HEK293 (cell line): Measurements from ENCODE around the gene LMBRD2.

Experiments used
- CTCF ChIA-PET: fragments of 350-600 bp; formaldehyde crosslinking; extraction: SDS; loops from one replicate; lab custom pipeline; 2021; ENCODE audit warnings: antibody characterized with exemption; lab: Yijun Ruan, JAX
- POLR2A ChIA-PET: fragments of 300-600 bp; formaldehyde crosslinking; extraction: SDS; loops from one replicate; lab custom pipeline; 2020; ENCODE audit warnings: antibody characterized with exemption, inconsistent platforms; lab: Yijun Ruan, JAX
- H3K27ac ChIP-seq: fragments of 200-500 bp; sonication (Bioruptor generic); 2 replicates; pipeline ENCODE4 v1.5.1; 2014; ENCODE audit warnings: low read depth, low read length, control low read depth, inconsistent platforms; ENCODE audit errors: extremely low read depth
- H3K36me3 ChIP-seq, 2 experiments: fragments of 200-500 bp in 1 of 2; sonication (Bioruptor generic) in 1 of 2; 1 replicate in 1 of 2; 2 replicates in 1 of 2; pipeline ENCODE4 v1.5.1; 2014 to 2017; ENCODE audit warnings: inconsistent platforms in 2 of 2, low read length in 2 of 2; ENCODE audit not compliant: control insufficient read depth in 2 of 2, insufficient read depth in 1 of 2
- H3K4me1 ChIP-seq: fragments of 200-500 bp; sonication (Bioruptor generic); 2 replicates; pipeline ENCODE4 v1.5.1; 2014; ENCODE audit warnings: mild to moderate bottlenecking, low read length, inconsistent platforms; ENCODE audit not compliant: control insufficient read depth, insufficient read depth
- H3K4me3 ChIP-seq: 2 replicates; pipeline ENCODE4 v1.5.1; 2011; ENCODE audit warnings: low read depth, mild to moderate bottlenecking, control low read depth, low read length, moderate library complexity
- H3K9me3 ChIP-seq: fragments of 200-500 bp; sonication (Bioruptor generic); 2 replicates; pipeline ENCODE4 v1.5.1; 2014; ENCODE audit warnings: low read depth, low read length, inconsistent platforms; ENCODE audit not compliant: control insufficient read depth, insufficient read depth
- BCL11B ChIP-seq: fragments of 450-650 bp; formaldehyde crosslinking; IDR thresholded peaks from 2 replicates; pipeline ENCODE4 v1.5.1; 2016; ENCODE audit warnings: low read depth, missing biosample characterization, missing genetic modification characterization
- FEZF1 ChIP-seq: fragments of 450-650 bp; formaldehyde crosslinking; IDR thresholded peaks from 2 replicates; pipeline ENCODE4 v1.5.1; 2016; ENCODE audit warnings: missing biosample characterization, missing genetic modification characterization
- KLF10 ChIP-seq: fragments of 450-650 bp; IDR thresholded peaks from 2 replicates; pipeline ENCODE4 v1.5.1; 2018; ENCODE audit warnings: missing biosample characterization, mild to moderate bottlenecking, missing genetic modification characterization
- KLF9 ChIP-seq: fragments of 450-650 bp; formaldehyde crosslinking; IDR thresholded peaks from 2 replicates; pipeline ENCODE4 v1.5.1; 2016; ENCODE audit warnings: missing biosample characterization, missing genetic modification characterization, low read depth
- MYNN ChIP-seq: fragments of 450-650 bp; formaldehyde crosslinking; IDR thresholded peaks from 2 replicates; pipeline ENCODE4 v1.5.1; 2016; ENCODE audit warnings: missing biosample characterization, missing genetic modification characterization, borderline replicate concordance
- PRDM1 ChIP-seq: fragments of 450-650 bp; formaldehyde crosslinking; IDR thresholded peaks from 2 replicates; pipeline ENCODE4; 2016; ENCODE audit warnings: missing biosample characterization, missing genetic modification characterization
- SCRT1 ChIP-seq: fragments of 450-650 bp; formaldehyde crosslinking; IDR thresholded peaks from 2 replicates; pipeline ENCODE4 v1.5.1; 2016; ENCODE audit warnings: missing biosample characterization, missing genetic modification characterization, borderline replicate concordance
- TCF7L2 ChIP-seq: IDR thresholded peaks from 2 replicates; pipeline ENCODE4 v1.6.1; 2011; ENCODE audit warnings: low read depth, mild to moderate bottlenecking, inconsistent platforms, low read length, moderate library complexity, borderline replicate concordance
- TRIM28 ChIP-seq: IDR thresholded peaks from 2 replicates; pipeline ENCODE4 v1.6.1; 2011; ENCODE audit warnings: low read length, control low read depth, borderline replicate concordance
- YY2 ChIP-seq: fragments of 450-650 bp; formaldehyde crosslinking; IDR thresholded peaks from 2 replicates; pipeline ENCODE4 v1.5.1; 2016; ENCODE audit warnings: missing biosample characterization, missing genetic modification characterization
- ZBTB48 ChIP-seq: fragments of 450-650 bp; formaldehyde crosslinking; IDR thresholded peaks from 2 replicates; pipeline ENCODE4 v1.5.1; 2016; ENCODE audit warnings: missing biosample characterization, missing genetic modification characterization
- ZFP3 ChIP-seq: fragments of 450-650 bp; formaldehyde crosslinking; IDR thresholded peaks from 2 replicates; pipeline ENCODE4 v1.5.1; 2016; ENCODE audit warnings: low read depth, missing biosample characterization, missing genetic modification characterization
- ZNF121 ChIP-seq: fragments of 450-650 bp; formaldehyde crosslinking; IDR thresholded peaks from 2 replicates; pipeline ENCODE4 v1.5.1; 2016; ENCODE audit warnings: missing biosample characterization, missing genetic modification characterization
- ZNF155 ChIP-seq: fragments of 450-650 bp; formaldehyde crosslinking; IDR thresholded peaks from 2 replicates; pipeline ENCODE4 v1.5.1; 2016; ENCODE audit warnings: missing biosample characterization, missing genetic modification characterization
- ZNF16 ChIP-seq: fragments of 450-650 bp; formaldehyde crosslinking; IDR thresholded peaks from 2 replicates; pipeline ENCODE4 v1.5.1; 2016; ENCODE audit warnings: low read depth, missing biosample characterization, missing genetic modification characterization
- ZNF184 ChIP-seq: fragments of 450-650 bp; IDR thresholded peaks from 2 replicates; pipeline ENCODE4 v1.5.1; 2018; ENCODE audit warnings: missing biosample characterization, mild to moderate bottlenecking, missing genetic modification characterization
- ZNF19 ChIP-seq: fragments of 450-650 bp; formaldehyde crosslinking; IDR thresholded peaks from 2 replicates; pipeline ENCODE4; 2016; ENCODE audit warnings: missing biosample characterization, missing genetic modification characterization, low read depth
- ZNF239 ChIP-seq: fragments of 450-650 bp; formaldehyde crosslinking; IDR thresholded peaks from 2 replicates; pipeline ENCODE4 v1.5.1; 2016; ENCODE audit warnings: missing biosample characterization, missing genetic modification characterization
- ZNF274 ChIP-seq, 2 experiments: fragments of 200-500 bp in 1 of 2; fragments of 450-650 bp in 1 of 2; sonication (Bioruptor generic) in 1 of 2; formaldehyde crosslinking in 1 of 2; IDR thresholded peaks; 2 replicates each; pipeline versions ENCODE4 v1.5.1 to v1.6.1; 2014 to 2016; ENCODE audit warnings: borderline replicate concordance in 1 of 2, inconsistent platforms in 1 of 2, low read length in 1 of 2, missing biosample characterization in 1 of 2, missing genetic modification characterization in 1 of 2
- ZNF416 ChIP-seq: fragments of 450-650 bp; formaldehyde crosslinking; IDR thresholded peaks from 2 replicates; pipeline ENCODE4 v1.5.1; 2016; ENCODE audit warnings: missing biosample characterization, missing genetic modification characterization
- ZNF501 ChIP-seq: fragments of 450-650 bp; formaldehyde crosslinking; IDR thresholded peaks from 2 replicates; pipeline ENCODE4 v1.5.1; 2016; ENCODE audit warnings: missing biosample characterization, missing genetic modification characterization
- ZNF514 ChIP-seq: fragments of 450-650 bp; formaldehyde crosslinking; IDR thresholded peaks from 2 replicates; pipeline ENCODE4 v1.5.1; 2016; ENCODE audit warnings: missing biosample characterization, missing genetic modification characterization
- ZNF529 ChIP-seq: fragments of 450-650 bp; formaldehyde crosslinking; IDR thresholded peaks from 2 replicates; pipeline ENCODE4 v1.5.1; 2017; ENCODE audit warnings: missing genetic modification characterization, missing biosample characterization; ENCODE audit not compliant: insufficient replicate concordance
- ZNF571 ChIP-seq: fragments of 450-650 bp; formaldehyde crosslinking; IDR thresholded peaks from 2 replicates; pipeline ENCODE4 v1.5.0; 2017; ENCODE audit warnings: missing biosample characterization, missing genetic modification characterization
- ZNF76 ChIP-seq: fragments of 450-650 bp; formaldehyde crosslinking; IDR thresholded peaks from 2 replicates; pipeline ENCODE4; 2016; ENCODE audit warnings: low read depth, missing biosample characterization, missing genetic modification characterization, borderline replicate concordance
- TF ChIP-seq, protein P1 (sequence below): fragments of 450-650 bp; IDR thresholded peaks from 2 replicates; pipeline ENCODE4 v1.5.1; 2018; ENCODE audit warnings: missing biosample characterization, mild to moderate bottlenecking, missing genetic modification characterization
- TF ChIP-seq, protein P2 (sequence below): fragments of 450-650 bp; formaldehyde crosslinking; IDR thresholded peaks from 2 replicates; pipeline ENCODE4 v1.5.1; 2016; ENCODE audit warnings: missing biosample characterization, missing genetic modification characterization

The LMBRD2 gene

DNA sequence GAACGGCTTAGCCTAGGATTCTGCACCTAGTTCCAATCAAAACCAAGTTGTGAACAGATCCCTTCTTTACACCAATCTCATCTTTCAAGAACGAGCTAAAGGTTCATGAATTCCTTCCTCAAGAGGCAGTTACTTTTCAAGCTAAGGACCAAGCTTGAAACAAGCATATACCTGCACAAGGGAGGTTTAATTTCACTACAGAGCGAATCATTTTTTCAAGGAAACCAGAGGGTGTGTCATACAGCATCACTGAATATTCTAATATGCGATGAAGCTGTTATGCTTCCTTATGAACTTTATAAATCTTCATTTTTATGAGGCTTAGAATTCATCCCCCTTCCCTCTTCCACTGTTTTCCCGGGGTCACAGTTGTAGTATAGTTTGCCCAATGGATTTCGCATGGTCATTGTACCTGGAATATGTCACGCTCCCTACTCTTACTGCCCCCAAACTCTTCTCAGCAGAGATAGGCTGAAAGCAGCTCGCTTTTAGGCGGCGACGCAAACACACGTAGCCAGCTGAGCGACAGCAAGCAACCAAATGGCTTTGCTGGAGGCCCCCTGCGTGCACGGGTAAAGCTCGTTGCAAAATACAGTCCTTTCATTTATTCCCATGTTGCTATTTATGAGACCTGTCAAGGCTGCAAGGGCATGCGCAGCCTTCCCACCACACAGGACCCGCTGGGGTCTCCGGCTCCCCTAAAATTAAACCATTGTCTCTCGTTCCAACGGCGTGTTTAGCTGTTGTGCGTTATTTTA is 832 bp downstream of the LMBRD2 start (continued):
- TF ChIP-seq, protein P1, sequence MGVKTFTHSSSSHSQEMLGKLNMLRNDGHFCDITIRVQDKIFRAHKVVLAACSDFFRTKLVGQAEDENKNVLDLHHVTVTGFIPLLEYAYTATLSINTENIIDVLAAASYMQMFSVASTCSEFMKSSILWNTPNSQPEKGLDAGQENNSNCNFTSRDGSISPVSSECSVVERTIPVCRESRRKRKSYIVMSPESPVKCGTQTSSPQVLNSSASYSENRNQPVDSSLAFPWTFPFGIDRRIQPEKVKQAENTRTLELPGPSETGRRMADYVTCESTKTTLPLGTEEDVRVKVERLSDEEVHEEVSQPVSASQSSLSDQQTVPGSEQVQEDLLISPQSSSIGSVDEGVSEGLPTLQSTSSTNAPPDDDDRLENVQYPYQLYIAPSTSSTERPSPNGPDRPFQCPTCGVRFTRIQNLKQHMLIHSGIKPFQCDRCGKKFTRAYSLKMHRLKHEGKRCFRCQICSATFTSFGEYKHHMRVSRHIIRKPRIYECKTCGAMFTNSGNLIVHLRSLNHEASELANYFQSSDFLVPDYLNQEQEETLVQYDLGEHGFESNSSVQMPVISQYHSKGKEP, result peak; percentile 43; the same call in 1 of the 2 replicates
- TF ChIP-seq KLF10 (tag by site-specific recombination) (0 out of 2 replicates have a peak, but pooled peaks have one; percentile 50), ZBTB48 (tag by site-specific recombination) (peak; percentile 91), ZFP3 (tag by site-specific recombination) (no peak), FEZF1 (tag by site-specific recombination) (0 out of 2 replicates have a peak, but pooled peaks have one; percentile 21), ZNF501 (tag by site-specific recombination) (no peak), TCF7L2 (no peak), ZNF239 (tag by site-specific recombination) (no peak), ZNF76 (tag by site-specific recombination) (peak; percentile 28; the same call in 1 of the 2 replicates)

DNA sequence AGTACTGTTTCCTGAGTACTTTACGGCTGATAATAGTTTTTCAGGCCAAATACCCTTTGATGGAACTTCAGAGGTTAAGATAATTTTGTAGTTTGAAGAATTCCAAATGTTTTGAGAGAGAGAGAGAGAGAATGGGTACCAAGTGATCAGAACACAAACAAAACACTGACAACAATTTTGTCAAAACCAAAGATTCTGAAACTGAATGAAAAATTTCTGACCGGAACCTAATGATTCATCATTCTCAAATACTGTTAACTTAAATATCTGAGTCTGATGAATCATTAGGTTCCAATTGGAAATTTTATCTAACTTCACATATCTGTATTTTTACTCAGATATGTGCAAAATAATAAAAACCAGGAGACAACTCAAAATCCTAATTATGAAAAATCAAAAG is 4.0 kb downstream of the LMBRD2 start:
- TF ChIP-seq PRDM1 (tag by site-specific recombination) (no peak), BCL11B (tag by site-specific recombination) (no peak), ZNF274 (IDR thresholded peaks at IDR 0.05; ENCODE audit: low read length) (no peak), ZNF274 (tag by site-specific recombination; IDR thresholded peaks at IDR 0.05; ENCODE audit: borderline replicate concordance) (no peak)
- POLR2A ChIA-PET, result no interaction called here
- H3K36me3 ChIP-seq, result peaks cover 1 to 6% of the 10 kb centered on the region in 2 experiments; a peak in 2 of 3 replicates
- H3K27ac ChIP-seq, result no peak overlapping the region
- CTCF ChIA-PET, result interaction anchor here (0.6 kb wide), 1 partner anchor 202 kb away, joined by 3 read pairs; no protein-coding TSS in a partner anchor
- H3K9me3 ChIP-seq, result no peaks in the 10 kb centered on the region
- H3K4me3 ChIP-seq, result no peak overlapping the region
- H3K4me1 ChIP-seq, result peaks cover 8% of the 10 kb centered on the region; the same call in 1 of the 2 replicates

DNA sequence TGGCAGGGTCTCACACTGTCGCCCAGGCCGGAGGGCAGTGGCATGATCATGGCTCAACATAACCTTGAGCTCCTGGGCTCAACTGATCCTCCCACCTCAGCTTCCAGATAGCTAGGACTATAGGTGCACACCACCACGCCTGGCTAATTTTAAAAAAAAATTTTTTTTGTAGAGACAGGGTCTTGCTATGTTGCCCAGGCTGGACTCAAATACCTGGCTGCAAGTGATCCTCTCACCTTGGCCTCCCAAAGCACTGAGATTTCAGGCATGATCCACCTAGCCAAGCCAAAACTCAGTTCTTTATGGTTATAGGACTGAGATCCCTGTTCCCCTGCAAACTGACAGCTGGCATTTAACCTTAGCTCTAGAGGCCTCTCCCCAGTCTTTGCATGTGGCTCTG is 5.3 kb downstream of the LMBRD2 start:
- CTCF ChIA-PET, result interaction anchor here (0.5 kb wide), 1 partner anchor 86 kb away, joined by 3 read pairs; no protein-coding TSS in a partner anchor

DNA sequence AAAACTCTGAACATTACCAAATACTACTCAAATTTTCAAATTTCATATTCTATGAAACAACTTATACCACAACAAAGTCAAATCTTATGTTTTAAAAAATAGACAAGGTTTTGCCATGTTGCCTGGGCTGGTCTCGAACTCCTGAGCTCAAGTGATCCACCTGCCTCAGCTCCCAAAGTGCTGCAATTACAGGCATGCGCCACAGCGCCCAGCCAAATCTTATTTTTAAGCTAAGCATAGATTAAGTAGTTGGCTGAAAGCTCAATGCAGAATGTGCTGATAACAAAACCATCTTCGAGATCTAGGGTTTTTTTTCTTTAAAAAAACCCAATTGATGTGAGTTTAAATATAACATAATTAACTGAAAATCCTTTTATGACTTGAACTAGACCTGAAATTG is 6.4 kb downstream of the LMBRD2 start:
- H3K4me3 ChIP-seq, result no peak overlapping the region
- peaks cover 13 to 22% of the 10 kb centered on the region in 2 experiments for H3K36me3 ChIP-seq
- no peaks in the 10 kb centered on the region for H3K9me3 ChIP-seq
- ChIA-PET CTCF (interaction anchor here (0.6 kb wide), 1 partner anchor 211 kb away, joined by 3 read pairs; no protein-coding TSS in a partner anchor), POLR2A (no interaction called here)
- no peak overlapping the region for H3K27ac ChIP-seq
- TF ChIP-seq ZNF529 (tag by site-specific recombination), result no peak
- TF ChIP-seq PRDM1 (tag by site-specific recombination), result no peak
- no peak for TF ChIP-seq ZNF155
- no peak for TF ChIP-seq TRIM28
- no peak for TF ChIP-seq ZNF514 (tag by site-specific recombination)
- TF ChIP-seq YY2 (tag by site-specific recombination), result no peak
- TF ChIP-seq ZNF19 (tag by site-specific recombination), result no peak
- TF ChIP-seq KLF9 (tag by site-specific recombination), result no peak
- TF ChIP-seq, protein P2, sequence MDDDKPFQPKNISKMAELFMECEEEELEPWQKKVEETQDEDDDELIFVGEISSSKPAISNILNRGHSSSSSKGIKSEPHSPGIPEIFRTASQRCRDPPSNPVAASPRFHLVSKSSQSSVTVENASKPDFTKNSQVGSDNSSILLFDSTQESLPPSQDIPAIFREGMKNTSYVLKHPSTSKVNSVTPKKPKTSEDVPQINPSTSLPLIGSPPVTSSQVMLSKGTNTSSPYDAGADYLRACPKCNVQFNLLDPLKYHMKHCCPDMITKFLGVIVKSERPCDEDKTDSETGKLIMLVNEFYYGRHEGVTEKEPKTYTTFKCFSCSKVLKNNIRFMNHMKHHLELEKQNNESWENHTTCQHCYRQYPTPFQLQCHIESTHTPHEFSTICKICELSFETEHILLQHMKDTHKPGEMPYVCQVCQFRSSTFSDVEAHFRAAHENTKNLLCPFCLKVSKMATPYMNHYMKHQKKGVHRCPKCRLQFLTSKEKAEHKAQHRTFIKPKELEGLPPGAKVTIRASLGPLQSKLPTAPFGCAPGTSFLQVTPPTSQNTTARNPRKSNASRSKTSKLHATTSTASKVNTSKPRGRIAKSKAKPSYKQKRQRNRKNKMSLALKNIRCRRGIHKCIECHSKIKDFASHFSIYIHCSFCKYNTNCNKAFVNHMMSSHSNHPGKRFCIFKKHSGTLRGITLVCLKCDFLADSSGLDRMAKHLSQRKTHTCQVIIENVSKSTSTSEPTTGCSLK (tag by site-specific recombination), result no peak
- no peak for TF ChIP-seq MYNN (tag by site-specific recombination)
- TF ChIP-seq ZNF184 (tag by site-specific recombination), result no peak
- TF ChIP-seq FEZF1 (tag by site-specific recombination), result no peak
- no peak for TF ChIP-seq ZNF416 (tag by site-specific recombination)
- TF ChIP-seq ZNF571 (tag by site-specific recombination), result no peak
- no peak for TF ChIP-seq ZNF16 (tag by site-specific recombination)
- peaks cover 5% of the 10 kb centered on the region; the same call in 1 of the 2 replicates for H3K4me1 ChIP-seq

More for the DNA sequence above, 5.3 kb downstream of the LMBRD2 start:
- Histone ChIP-seq H3K9me3 (no peaks in the 10 kb centered on the region), H3K4me3 (no peak overlapping the region), H3K4me1 (peaks cover 8% of the 10 kb centered on the region; the same call in 1 of the 2 replicates), H3K36me3 (peaks cover 11 to 15% of the 10 kb centered on the region in 2 experiments), H3K27ac (no peak overlapping the region)
- POLR2A ChIA-PET, result no interaction called here
- TF ChIP-seq SCRT1 (tag by site-specific recombination) (no peak), ZNF121 (tag by site-specific recombination) (peak; percentile 94)
- TF ChIP-seq, all 188 proteins: peak for 1
